Subcutaneous abdominal adipose tissue (tissue), 5 donors: ENCODE measurements around the gene EFCC1.
A peak's percentile ranks its signal among the peaks of the same experiment; 100 is the strongest.

Experiments
- H3K27ac ChIP-seq: one replicate; pipeline ENCODE4 v1.7.0; 2013; ENCODE audit warnings: low read depth, mild to moderate bottlenecking, inconsistent platforms, low read length, moderate library complexity
- H3K27me3 ChIP-seq, 5 donors: one replicate each; pipeline ENCODE4 v1.7.0; 2013; ENCODE audit warnings: low read length in 5 of 5, inconsistent platforms in 1 of 5; ENCODE audit not compliant: control insufficient read depth in 5 of 5, insufficient read depth in 4 of 5
- H3K36me3 ChIP-seq, 5 donors: one replicate each; pipeline ENCODE4 v1.7.0; 2013; ENCODE audit warnings: low read length in 5 of 5; ENCODE audit not compliant: control insufficient read depth in 5 of 5, insufficient read depth in 5 of 5
- H3K4me1 ChIP-seq, 5 donors: one replicate each; pipeline ENCODE4 v1.7.0; 2013; ENCODE audit warnings: low read length in 5 of 5, mild to moderate bottlenecking in 3 of 5, moderate library complexity in 1 of 5; ENCODE audit not compliant: control insufficient read depth in 5 of 5, insufficient read depth in 5 of 5
- H3K4me3 ChIP-seq, 5 donors: one replicate each; pipeline ENCODE4 v1.7.0; 2013; ENCODE audit warnings: low read length in 5 of 5, low read depth in 1 of 5
- H3K9ac ChIP-seq, 5 donors: one replicate each; pipeline ENCODE4 v1.7.0; 2013; ENCODE audit warnings: low read length in 5 of 5, mild to moderate bottlenecking in 4 of 5, moderate library complexity in 3 of 5
- H3K9me3 ChIP-seq, 5 donors: one replicate each; pipeline ENCODE4 v1.7.0; 2013; ENCODE audit warnings: low read length in 5 of 5; ENCODE audit not compliant: control insufficient read depth in 5 of 5
- donor health status: healthy.
- donor health status: healthy.
- donor health status: healthy.
- donor health status: healthy.
- donor health status: healthy.

Gene EFCC1

DNA sequence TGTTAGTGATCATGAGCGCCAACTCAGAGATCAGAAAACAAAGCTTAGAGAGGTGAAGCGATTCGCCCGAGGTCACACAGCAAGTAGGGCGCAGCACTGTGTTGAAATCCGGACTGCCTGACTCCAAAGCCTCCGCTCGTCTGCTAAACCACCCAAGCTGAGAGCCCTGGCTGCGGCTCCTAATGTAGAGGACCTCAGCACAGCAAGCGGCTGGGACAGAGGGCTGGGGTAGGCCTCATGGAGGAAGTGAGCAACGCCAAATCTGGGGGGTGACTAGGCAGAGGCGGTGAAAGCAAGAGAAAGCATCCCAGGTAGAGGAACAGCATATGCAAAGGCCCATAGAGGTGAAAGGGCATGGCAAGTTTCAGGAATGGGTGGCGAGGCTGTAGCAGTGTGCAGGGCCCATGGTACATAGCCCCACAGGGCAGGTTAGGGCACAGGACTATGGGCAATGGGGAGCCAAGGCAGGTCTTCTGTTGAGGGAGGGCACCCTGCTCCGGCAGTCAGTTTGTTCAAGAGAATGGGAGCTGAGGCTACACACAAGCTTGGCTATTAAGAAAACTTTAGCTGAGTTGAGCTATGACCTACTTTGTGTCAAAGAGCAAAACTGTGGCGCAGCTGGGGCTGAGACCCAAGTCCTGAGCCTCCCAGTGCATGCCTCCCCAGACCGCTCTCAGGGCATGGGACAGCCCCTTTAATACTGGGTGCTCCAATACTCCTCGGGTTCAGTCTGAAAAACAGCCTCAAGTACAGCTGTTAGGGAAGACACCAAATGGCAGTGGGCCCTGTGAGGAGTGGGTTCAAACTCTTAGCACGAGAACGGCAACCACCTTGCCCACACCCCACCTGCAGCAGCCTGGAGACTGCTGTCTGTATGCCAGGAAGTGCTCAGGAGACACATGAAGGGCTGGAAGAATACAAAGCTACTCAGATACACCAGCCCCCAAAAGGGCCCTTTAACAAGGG, 6.2 kb upstream of the EFCC1 start:
- Histone ChIP-seq H3K4me3 (peak overlapping the region in 1 of 5 donors; percentile 43), H3K9ac (no peak overlapping the region)

DNA sequence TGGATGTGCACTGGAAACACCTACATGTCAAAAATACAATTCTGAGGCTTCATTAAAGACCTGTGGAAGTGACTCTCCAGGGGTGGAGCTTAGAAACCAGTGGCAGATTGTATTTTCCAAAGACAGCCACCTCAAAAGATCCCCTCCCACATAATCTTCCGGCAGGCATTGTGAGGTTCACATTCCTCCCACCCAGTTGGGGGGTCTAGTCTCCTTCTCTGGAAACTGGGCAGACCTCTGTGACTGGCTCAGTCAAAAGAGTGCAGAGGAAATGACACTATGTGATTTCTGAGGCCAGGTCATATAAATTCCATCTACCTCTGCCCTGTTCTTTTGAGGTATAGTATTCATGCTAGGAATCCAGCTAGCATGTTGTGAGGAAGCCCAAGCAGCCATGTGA, 5.4 kb upstream of the EFCC1 start:
- Histone ChIP-seq H3K9me3 (no peaks in the 10 kb centered on the region), H3K4me3 (no peak overlapping the region), H3K36me3 (no peaks in the 10 kb centered on the region), H3K9ac (no peak overlapping the region), H3K4me1 (peaks cover 4 to 20% (median 19%) of the 10 kb centered on the region in 5 donors), H3K27ac (no peak overlapping the region), H3K27me3 (peaks cover 7 to 25% (median 18%) of the 10 kb centered on the region in 5 donors)

More for the DNA sequence above, 6.2 kb upstream of the EFCC1 start:
- Histone ChIP-seq H3K27me3 (peaks cover 7 to 21% (median 12%) of the 10 kb centered on the region in 5 donors), H3K27ac (no peak overlapping the region), H3K36me3 (no peaks in the 10 kb centered on the region), H3K4me1 (peaks cover 0 to 17% (median 13%) of the 10 kb centered on the region in 5 donors), H3K9me3 (no peaks in the 10 kb centered on the region)

DNA sequence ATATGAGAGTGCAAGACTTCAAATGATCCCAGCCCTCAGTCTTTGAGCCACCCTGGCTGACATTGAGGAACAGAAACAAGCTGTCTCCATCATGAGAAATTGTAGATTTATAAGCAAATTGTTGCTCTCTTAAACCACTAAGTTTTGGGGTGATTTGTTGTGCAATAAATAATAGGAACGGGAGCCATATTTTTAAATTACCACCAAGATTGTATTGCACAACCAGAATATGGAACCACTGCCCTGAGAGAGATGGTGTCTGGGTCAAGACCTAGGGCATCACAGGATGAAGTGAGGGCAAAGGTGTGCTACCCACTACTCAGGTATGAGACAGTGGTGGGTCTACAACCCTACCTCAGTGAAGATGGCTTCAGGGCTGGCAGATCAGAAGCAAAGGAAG, 4.9 kb upstream of the EFCC1 start:
- Histone ChIP-seq H3K27me3 (peaks cover 11 to 30% (median 21%) of the 10 kb centered on the region in 5 donors), H3K9ac (no peak overlapping the region), H3K27ac (no peak overlapping the region), H3K4me3 (no peak overlapping the region), H3K4me1 (peaks cover 4 to 25% (median 23%) of the 10 kb centered on the region in 5 donors), H3K36me3 (no peaks in the 10 kb centered on the region), H3K9me3 (no peaks in the 10 kb centered on the region)

DNA sequence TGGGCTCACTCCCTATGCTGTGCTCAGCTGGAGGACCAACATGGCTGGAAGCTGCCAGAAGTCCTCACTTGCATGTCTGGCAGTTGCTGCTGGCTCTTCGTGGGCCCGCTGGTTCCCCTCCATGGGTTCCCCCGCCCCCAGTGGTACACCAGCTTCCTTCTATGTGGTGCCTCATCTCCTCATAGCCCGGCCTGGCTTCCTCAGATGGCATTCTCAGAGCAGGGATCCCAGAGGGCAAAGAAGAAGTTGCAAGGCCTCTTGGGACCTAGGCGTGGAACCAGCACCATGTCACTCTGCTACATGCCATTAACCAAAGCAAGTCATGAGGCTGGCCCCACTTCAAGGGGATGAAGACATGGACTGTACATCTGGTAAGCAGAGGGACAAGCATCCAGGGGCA, 4.4 kb upstream of the EFCC1 start:
- no peak overlapping the region for H3K9ac ChIP-seq
- H3K27ac ChIP-seq = no peak overlapping the region
- H3K27me3 ChIP-seq = peaks cover 15 to 34% (median 24%) of the 10 kb centered on the region in 5 donors
- no peaks in the 10 kb centered on the region for H3K36me3 ChIP-seq
- H3K4me3 ChIP-seq = no peak overlapping the region
- no peaks in the 10 kb centered on the region for H3K9me3 ChIP-seq
- H3K4me1 ChIP-seq = peaks cover 4 to 30% (median 28%) of the 10 kb centered on the region in 5 donors

DNA sequence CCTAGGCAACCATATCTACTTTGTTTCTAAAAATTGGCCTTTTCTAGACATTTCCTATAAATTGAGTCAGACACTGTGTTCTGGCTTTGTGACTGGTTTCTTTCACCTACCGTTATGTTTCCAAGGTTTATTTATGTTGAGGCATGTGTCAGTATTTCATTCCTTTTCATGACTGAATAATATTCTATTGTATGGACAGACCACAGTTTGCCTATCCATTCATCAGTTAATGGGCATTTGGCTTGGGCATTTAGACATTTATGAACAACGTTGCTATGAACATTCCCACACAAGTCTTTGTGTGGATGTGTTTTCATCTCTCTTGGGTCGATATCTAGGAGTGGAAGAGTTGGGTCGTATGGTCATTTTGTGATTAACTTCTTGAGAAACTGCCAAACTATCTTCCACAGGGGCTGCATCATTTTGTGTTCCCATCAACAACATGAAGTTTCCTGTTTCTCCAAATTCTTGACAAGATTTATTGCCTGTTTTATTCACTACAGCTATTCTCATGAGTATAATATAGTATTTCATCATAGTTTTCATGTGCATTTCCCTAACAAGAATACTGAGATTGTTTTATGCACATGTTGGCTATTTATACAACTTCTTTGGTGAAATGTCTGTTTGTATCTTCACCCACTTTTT, 3.5 kb upstream of the EFCC1 start:
- H3K9me3 ChIP-seq = no peaks in the 10 kb centered on the region
- no peak overlapping the region for H3K9ac ChIP-seq
- H3K36me3 ChIP-seq = no peaks in the 10 kb centered on the region
- H3K4me3 ChIP-seq = no peak overlapping the region
- H3K27me3 ChIP-seq = peaks cover 16 to 42% (median 33%) of the 10 kb centered on the region in 5 donors
- H3K27ac ChIP-seq = no peak overlapping the region
- peaks cover 6 to 38% (median 36%) of the 10 kb centered on the region in 5 donors for H3K4me1 ChIP-seq

DNA sequence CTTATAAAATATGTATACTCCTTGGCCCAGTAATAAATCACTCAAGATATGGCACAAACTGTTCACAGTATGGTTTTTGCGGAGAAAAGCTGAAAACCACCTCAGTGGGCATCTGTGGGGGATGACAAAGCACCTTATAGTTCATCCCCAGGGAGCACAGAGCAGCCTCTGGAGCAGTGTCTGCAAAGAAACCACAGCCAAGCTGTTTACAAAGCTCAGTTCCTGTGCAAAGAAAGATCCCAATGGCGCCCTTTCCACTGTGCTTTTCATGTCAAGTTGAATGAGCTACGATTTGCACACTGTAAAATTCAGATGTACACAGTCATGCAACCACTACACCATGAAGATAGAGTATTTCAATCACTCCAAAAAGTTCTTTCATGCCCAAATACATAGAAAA, 2.5 kb upstream of the EFCC1 start:
- Histone ChIP-seq H3K36me3 (no peaks in the 10 kb centered on the region), H3K27me3 (peaks cover 21 to 41% (median 37%) of the 10 kb centered on the region in 5 donors), H3K27ac (no peak overlapping the region), H3K4me1 (peaks cover 8 to 44% (median 34%) of the 10 kb centered on the region in 5 donors), H3K9me3 (no peaks in the 10 kb centered on the region), H3K4me3 (no peak overlapping the region), H3K9ac (no peak overlapping the region)

DNA sequence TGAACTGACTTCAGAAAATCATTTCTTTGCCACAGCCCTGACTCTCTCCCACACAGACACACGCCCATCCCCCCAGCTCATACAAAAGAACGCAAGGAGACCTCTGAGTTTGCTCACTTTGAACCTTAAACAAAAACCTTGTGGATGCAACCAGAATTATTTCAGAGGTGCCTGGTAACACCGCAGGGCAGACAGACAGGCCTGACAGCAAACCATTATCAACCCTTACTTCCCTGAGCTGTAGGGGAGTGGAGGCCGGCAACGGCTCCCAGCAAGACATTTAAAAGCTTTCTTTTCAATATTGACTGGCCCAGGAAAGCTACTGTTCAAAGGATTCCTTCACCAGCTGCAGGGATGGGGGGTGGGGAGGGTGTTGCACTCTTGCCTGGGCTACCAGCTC, 2.0 kb upstream of the EFCC1 start:
- no peak overlapping the region for H3K9ac ChIP-seq
- peaks cover 8 to 41% (median 29%) of the 10 kb centered on the region in 5 donors for H3K4me1 ChIP-seq
- H3K4me3 ChIP-seq = no peak overlapping the region
- no peak overlapping the region for H3K27ac ChIP-seq
- H3K27me3 ChIP-seq = peaks cover 19 to 46% (median 37%) of the 10 kb centered on the region in 5 donors
- no peaks in the 10 kb centered on the region for H3K9me3 ChIP-seq
- H3K36me3 ChIP-seq = no peaks in the 10 kb centered on the region

DNA sequence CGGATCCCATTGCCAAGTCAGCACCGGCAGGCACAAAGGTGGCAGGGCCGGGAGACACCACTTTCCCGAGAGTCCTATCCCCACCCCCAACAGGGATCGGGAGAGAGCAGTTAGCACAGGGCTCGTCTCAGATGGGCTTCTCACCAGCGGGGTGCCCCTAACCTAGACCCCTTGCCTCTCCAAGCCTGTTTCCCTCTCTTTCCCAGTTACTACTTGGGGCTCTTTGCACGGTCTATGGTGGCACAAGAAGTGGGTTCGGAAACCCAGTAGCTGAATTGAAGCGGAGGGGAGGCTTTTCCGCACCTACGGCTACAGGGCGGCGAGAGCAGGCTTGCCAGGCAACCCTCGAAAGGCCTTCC, 383 bp upstream of the EFCC1 start:
- peak overlapping the region in 3 of 5 donors; percentile 39 to 63 (median 41) for H3K9ac ChIP-seq
- H3K4me1 ChIP-seq = peaks cover 8 to 48% (median 34%) of the 10 kb centered on the region in 5 donors
- peaks cover 19 to 43% (median 32%) of the 10 kb centered on the region in 5 donors for H3K27me3 ChIP-seq

DNA sequence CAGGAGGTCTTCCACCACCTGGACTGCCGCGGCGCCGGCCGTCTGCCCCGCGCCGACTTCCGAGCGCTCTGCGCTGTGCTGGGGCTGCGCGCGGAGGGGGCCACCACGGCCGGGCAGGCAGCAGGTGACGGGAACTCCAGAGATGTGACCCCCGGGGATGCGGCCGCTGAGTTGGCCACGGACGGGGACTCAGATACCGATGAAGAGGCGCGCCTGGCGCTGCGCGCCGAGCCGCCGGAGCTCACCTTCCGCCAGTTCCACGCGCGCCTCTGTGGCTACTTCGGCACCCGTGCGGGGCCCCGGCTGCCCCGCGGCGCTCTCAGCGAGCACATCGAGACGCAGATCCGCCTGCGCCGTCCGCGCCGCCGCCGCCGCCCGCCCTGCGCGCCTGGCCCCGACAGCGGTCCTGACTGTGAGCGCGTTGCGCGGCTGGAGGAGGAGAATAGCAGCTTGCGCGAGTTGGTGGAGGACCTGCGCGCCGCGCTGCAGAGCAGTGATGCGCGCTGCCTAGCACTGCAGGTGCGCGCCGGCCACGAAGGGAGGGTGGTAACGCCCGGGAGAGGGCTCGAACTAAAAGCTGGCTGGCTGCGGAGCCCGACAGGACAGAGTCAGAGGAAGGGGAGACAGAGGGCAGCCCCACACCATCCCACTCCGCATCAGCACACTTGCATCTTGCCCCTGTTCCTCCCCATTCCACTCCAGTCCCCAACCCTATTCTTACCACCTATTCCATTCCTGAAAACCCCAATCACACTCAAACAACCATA, 885 bp downstream of the EFCC1 start:
- H3K4me3 ChIP-seq = peak overlapping the region in 4 of 5 donors; percentile 63 to 73 (median 70)
- H3K27me3 ChIP-seq = peaks cover 18 to 40% (median 32%) of the 10 kb centered on the region in 5 donors
- no peak overlapping the region for H3K9ac ChIP-seq
- H3K36me3 ChIP-seq = peaks cover 0 to 3% (median 0%) of the 10 kb centered on the region in 5 donors
- no peak overlapping the region for H3K27ac ChIP-seq
- peaks cover 10 to 54% (median 34%) of the 10 kb centered on the region in 5 donors for H3K4me1 ChIP-seq
- H3K9me3 ChIP-seq = no peaks in the 10 kb centered on the region

More for the DNA sequence above, 383 bp upstream of the EFCC1 start:
- Histone ChIP-seq H3K9me3 (no peaks in the 10 kb centered on the region), H3K27ac (no peak overlapping the region), H3K36me3 (peaks cover 0 to 3% (median 0%) of the 10 kb centered on the region in 5 donors), H3K4me3 (peak overlapping the region; percentile 51 to 73 (median 67))
